CD14-positive monocyte (primary cell): ENCODE data around the gene SPACDR. TPM values are rescaled to one million over a fixed set of nuclear protein-coding genes. Genes with fewer than 3 reads are reported as not detected.
"Not testable (repeated sequence)": the region's sequence is repeated elsewhere in the genome, so short reads cannot be mapped to it uniquely, and the experiment has no call there.

ENCODE experiments used
- DNase-seq, 3 donors: peaks; one replicate each; pipeline ENCODE4 v3.0.0-alpha.2; 2011 to 2022
- H2AFZ ChIP-seq: 2 replicates; pipeline ENCODE4 v1.6.0; 2012; ENCODE audit warnings: mild to moderate bottlenecking, low read depth, low read length, inconsistent platforms; ENCODE audit not compliant: insufficient read depth, poor library complexity, severe bottlenecking
- H3K27ac ChIP-seq, 2 donors: 1 replicate in 1 of 2; 2 replicates in 1 of 2; pipeline ENCODE4 v1.5.1; 2012 to 2013; ENCODE audit warnings: low read length in 2 of 2, control low read depth in 1 of 2, inconsistent platforms in 1 of 2, low read depth in 1 of 2, mild to moderate bottlenecking in 1 of 2
- H3K27me3 ChIP-seq, 2 donors: one replicate each; pipeline versions ENCODE4 v1.6.0 to v1.6.1; 2011 to 2013; ENCODE audit warnings: low read length in 2 of 2; ENCODE audit not compliant: control insufficient read depth in 2 of 2, insufficient read depth in 2 of 2
- H3K36me3 ChIP-seq, 2 donors: replicated peaks in 1 of 2; 1 replicate in 1 of 2; 2 replicates in 1 of 2; pipeline versions ENCODE4 v1.5.1 to v1.6.1; 2012 to 2013; ENCODE audit warnings: low read length in 2 of 2, control low read depth in 1 of 2, inconsistent platforms in 1 of 2, mild to moderate bottlenecking in 1 of 2; ENCODE audit not compliant: insufficient read depth in 2 of 2, control insufficient read depth in 1 of 2
- H3K4me1 ChIP-seq, 2 donors: 1 replicate in 1 of 2; 2 replicates in 1 of 2; pipeline versions ENCODE4 v1.5.1 to v1.6.1; 2012 to 2013; ENCODE audit warnings: low read length in 2 of 2, control low read depth in 1 of 2, inconsistent platforms in 1 of 2, mild to moderate bottlenecking in 1 of 2, moderate library complexity in 1 of 2; ENCODE audit not compliant: insufficient read depth in 2 of 2, control insufficient read depth in 1 of 2
- H3K4me2 ChIP-seq: replicated peaks from 2 replicates; pipeline ENCODE3; 2012; ENCODE audit warnings: low read length, moderate library complexity, mild to moderate bottlenecking; ENCODE audit not compliant: poor library complexity, severe bottlenecking; ENCODE audit errors: extremely low read depth
- H3K4me3 ChIP-seq, 3 experiments: fragments of 200-600 bp in 1 of 3; sonication (generic) in 1 of 3; replicated peaks in 1 of 3; 1 replicate in 2 of 3; 2 replicates in 1 of 3; pipeline ENCODE4 v1.5.1; 2011 to 2013; ENCODE audit warnings: low read length in 3 of 3, mild to moderate bottlenecking in 3 of 3, control low read depth in 2 of 3, low read depth in 2 of 3, inconsistent platforms in 1 of 3, moderate library complexity in 1 of 3
- H3K79me2 ChIP-seq: 2 replicates; pipeline ENCODE4 v1.6.0; 2012; ENCODE audit warnings: mild to moderate bottlenecking, control low read depth, inconsistent platforms, low read length, moderate library complexity; ENCODE audit not compliant: insufficient read depth
- H3K9ac ChIP-seq: 2 replicates; pipeline ENCODE4 v1.6.0; 2017; ENCODE audit warnings: low read length, mild to moderate bottlenecking; ENCODE audit not compliant: insufficient read depth, poor library complexity, severe bottlenecking
- H3K9me3 ChIP-seq, 2 donors: replicated peaks in 1 of 2; 1 replicate in 1 of 2; 2 replicates in 1 of 2; pipeline versions ENCODE4 v1.5.1 to v1.6.1; 2012 to 2013; ENCODE audit warnings: low read length in 2 of 2, control low read depth in 1 of 2; ENCODE audit not compliant: control insufficient read depth in 1 of 2, insufficient read depth in 1 of 2
- H4K20me1 ChIP-seq: 2 replicates; pipeline ENCODE4 v1.6.0; 2012; ENCODE audit warnings: mild to moderate bottlenecking, low read length, control low read depth, moderate library complexity; ENCODE audit not compliant: insufficient read depth
- H3K27ac Mint-ChIP-seq, 7 donors: one replicate each; pipeline ENCODE4 v1.8.0; 2020; ENCODE audit warnings: mild to moderate bottlenecking in 7 of 7, mixed read lengths in 7 of 7, moderate library complexity in 6 of 7, inconsistent platforms in 2 of 7
- H3K27me3 Mint-ChIP-seq, 3 donors: one replicate each; pipeline ENCODE4 v1.8.0; 2021 to 2022; ENCODE audit warnings: low read depth in 3 of 3, mild to moderate bottlenecking in 3 of 3, mixed read lengths in 3 of 3, moderate library complexity in 3 of 3, inconsistent platforms in 1 of 3
- H3K36me3 Mint-ChIP-seq, 2 donors: one replicate each; pipeline ENCODE4 v1.8.0; 2020; ENCODE audit warnings: mixed read lengths in 2 of 2, inconsistent platforms in 1 of 2, mild to moderate bottlenecking in 1 of 2
- H3K4me1 Mint-ChIP-seq: one replicate; pipeline ENCODE4 v1.8.0; 2020; ENCODE audit warnings: mild to moderate bottlenecking, mixed read lengths
- H3K4me3 Mint-ChIP-seq, 2 donors: one replicate each; pipeline ENCODE4 v1.8.0; 2020; ENCODE audit warnings: mild to moderate bottlenecking in 2 of 2, mixed read lengths in 2 of 2, moderate library complexity in 1 of 2
- H3K9me3 Mint-ChIP-seq, 7 donors: one replicate each; pipeline ENCODE4 v1.8.0; 2020 to 2022; ENCODE audit warnings: mixed read lengths in 7 of 7, mild to moderate bottlenecking in 6 of 7, moderate library complexity in 6 of 7, inconsistent platforms in 2 of 7
- CTCF ChIP-seq: fragments of 200-600 bp; IDR thresholded peaks from one replicate; pipeline ENCODE4 v1.8.0; 2022; ENCODE audit warnings: antibody characterized with exemption, mild to moderate bottlenecking
- WGBS: methylation state at CpG from one replicate; pipeline ENCODE4 v1.1.5; 2013; ENCODE audit warnings: missing lambda C conversion rate; ENCODE audit not compliant: insufficient coverage; 5-methylcytosine and 5-hydroxymethylcytosine counted together
- intact Hi-C, 2 donors: fragments of 100-400 bp; cut with micrococcal nuclease; formaldehyde crosslinking; loops; one replicate each; pipeline versions ENCODE4 v1.15.0 to v1.15.1; 2023
- polyA plus RNA-seq, 3 donors: library from polyadenylated mRNA; depleted of rRNA in 1 of 3; unstranded in 2 of 3; stranded (reverse) in 1 of 3; fragments of 300-500 nt in 2 of 3; fragments of >200 nt in 1 of 3; fragmentation: Illumina TruSeq in 2 of 3; gene quantifications; 1 replicate in 2 of 3; 2 replicates in 1 of 3; pipeline ENCODE4 v1.2.3, GENCODE V29; 2012 to 2021

SPACDR gene
- polyA plus RNA-seq, 3 donors, result 0.40 to 2.5 TPM; not detected in 1

- no peaks in the 10 kb centered on the region for H3K27me3 ChIP-seq
- no peak overlapping the region for H3K27ac ChIP-seq
- TF ChIP-seq CTCF, result no peak
- H4K20me1 ChIP-seq, result no peaks in the 10 kb centered on the region
- Mint-ChIP-seq H3K9me3 (no peaks in the 10 kb centered on the region), H3K27me3 (peaks cover 5 to 9% (median 8%) of the 10 kb centered on the region in 3 donors), H3K36me3 (no peaks in the 10 kb centered on the region), H3K27ac (no peak overlapping the region), H3K4me1 (no peaks in the 10 kb centered on the region), H3K4me3 (no peak overlapping the region)
- H3K36me3 ChIP-seq, result no peaks in the 10 kb centered on the region
- H3K9ac ChIP-seq, result no peak overlapping the region
- H3K4me2 ChIP-seq, result no peak overlapping the region
- H3K79me2 ChIP-seq, result no peaks in the 10 kb centered on the region
- H3K4me1 ChIP-seq, result no peaks in the 10 kb centered on the region
- H3K9me3 ChIP-seq, result no peaks in the 10 kb centered on the region
- no peak overlapping the region for H2AFZ ChIP-seq
- intact Hi-C loops, result no loop called here
- no peak for DNase-seq
- WGBS, result 54% methylated on average over 3 of the region's 8 CpGs
- H3K4me3 ChIP-seq, result no peak overlapping the region
These were observed 42.4 kb upstream of the SPACDR start for GRCh38 chr7:100506356-100506923.

- H3K36me3 ChIP-seq, result no peaks in the 10 kb centered on the region
- no peaks in the 10 kb centered on the region for H3K9me3 ChIP-seq
- H3K4me1 ChIP-seq, result no peaks in the 10 kb centered on the region
- intact Hi-C loops, result no loop called here
- H2AFZ ChIP-seq, result no peak overlapping the region
- no peak overlapping the region for H3K9ac ChIP-seq
- H3K27ac ChIP-seq, result no peak overlapping the region
- Mint-ChIP-seq H3K4me3 (no peak overlapping the region), H3K36me3 (no peaks in the 10 kb centered on the region), H3K9me3 (no peaks in the 10 kb centered on the region), H3K27me3 (peaks cover 3 to 14% (median 6%) of the 10 kb centered on the region in 3 donors), H3K27ac (no peak overlapping the region), H3K4me1 (no peaks in the 10 kb centered on the region)
- H4K20me1 ChIP-seq, result no peaks in the 10 kb centered on the region
- no peak for DNase-seq
- H3K27me3 ChIP-seq, result no peaks in the 10 kb centered on the region
- TF ChIP-seq CTCF, result no peak
- 93% methylated on average over 4 of the region's 9 CpGs for WGBS
- no peaks in the 10 kb centered on the region for H3K79me2 ChIP-seq
- H3K4me3 ChIP-seq, result no peak overlapping the region
- H3K4me2 ChIP-seq, result no peak overlapping the region
These were observed 41.0 kb upstream of the SPACDR start for GRCh38 chr7:100504887-100505611.

- H3K9me3 Mint-ChIP-seq, H4K20me1 ChIP-seq, H3K4me1 ChIP-seq, intact Hi-C loops, H3K4me1 Mint-ChIP-seq, H3K4me3 ChIP-seq, H3K27ac ChIP-seq, H3K27ac Mint-ChIP-seq, H2AFZ ChIP-seq, H3K36me3 ChIP-seq, H3K4me3 Mint-ChIP-seq, H3K27me3 ChIP-seq, H3K4me2 ChIP-seq, H3K9me3 ChIP-seq, H3K9ac ChIP-seq, DNase-seq, H3K79me2 ChIP-seq, H3K36me3 Mint-ChIP-seq: not testable (repeated sequence)
- 94% methylated on average over 3 of the region's 3 CpGs for WGBS
- peaks cover 3 to 10% (median 10%) of the 10 kb centered on the region in 3 donors for H3K27me3 Mint-ChIP-seq
These were observed 40.0 kb upstream of the SPACDR start for GRCh38 chr7:100504031-100504430.
